Neuronal stem cell (in vitro differentiated cells): ENCODE results near the gene ANKRD36C. TPM values are rescaled to one million over a fixed set of nuclear protein-coding genes. Genes with fewer than 3 reads are reported as not detected.
"Not testable (repeated sequence)": the region's sequence is repeated elsewhere in the genome, so short reads cannot be mapped to it uniquely, and the experiment has no call there.

ENCODE experiments used
- DNase-seq: peaks from one replicate; pipeline ENCODE4 v3.0.0-alpha.2; 2013; ENCODE audit warnings: low spot score
- H2AFZ ChIP-seq: one replicate; pipeline ENCODE4 v1.6.1; 2013; ENCODE audit warnings: mild to moderate bottlenecking, low read length, inconsistent platforms
- H2AK5ac ChIP-seq: 2 replicates; pipeline ENCODE4 v1.6.1; 2013; ENCODE audit warnings: low read depth, mild to moderate bottlenecking, inconsistent platforms, low read length, moderate library complexity, mixed read lengths
- H2BK120ac ChIP-seq: 2 replicates; pipeline ENCODE4 v1.6.1; 2013; ENCODE audit warnings: low read depth, mild to moderate bottlenecking, inconsistent platforms, low read length, moderate library complexity, mixed read lengths
- H2BK12ac ChIP-seq: one replicate; pipeline ENCODE4 v1.6.1; 2013; ENCODE audit warnings: low read length, inconsistent platforms
- H2BK15ac ChIP-seq: 2 replicates; pipeline ENCODE4 v1.6.1; 2013; ENCODE audit warnings: mild to moderate bottlenecking, low read length, inconsistent platforms, mixed read lengths
- H2BK5ac ChIP-seq: one replicate; pipeline ENCODE4 v1.6.1; 2013; ENCODE audit warnings: inconsistent platforms, mild to moderate bottlenecking, low read length, moderate library complexity
- H3K14ac ChIP-seq: one replicate; pipeline ENCODE4 v1.6.1; 2013; ENCODE audit warnings: low read length, inconsistent platforms
- H3K18ac ChIP-seq: 2 replicates; pipeline ENCODE4 v1.6.1; 2013; ENCODE audit warnings: low read length, inconsistent platforms
- H3K23ac ChIP-seq: 2 replicates; pipeline ENCODE4 v1.6.1; 2013; ENCODE audit warnings: low read depth, mild to moderate bottlenecking, mixed read lengths, low read length, inconsistent platforms; ENCODE audit not compliant: poor library complexity
- H3K27ac ChIP-seq: replicated peaks from 3 replicates; pipeline ENCODE4 v1.5.1; 2013; ENCODE audit warnings: low read length, inconsistent platforms
- H3K27me3 ChIP-seq, 3 experiments: 2 replicates each; pipeline ENCODE4 v1.6.1; 2013; ENCODE audit warnings: low read length in 3 of 3, mild to moderate bottlenecking in 2 of 3, inconsistent platforms in 1 of 3, low read depth in 1 of 3, mixed read lengths in 1 of 3, moderate library complexity in 1 of 3; ENCODE audit not compliant: control insufficient read depth in 3 of 3, insufficient read depth in 3 of 3
- H3K36me3 ChIP-seq, 2 donors: replicated peaks in 1 of 2; 2 replicates each; pipeline ENCODE4 v1.6.1; 2013; ENCODE audit warnings: low read length in 2 of 2; ENCODE audit not compliant: control insufficient read depth in 2 of 2, insufficient read depth in 2 of 2
- H3K4ac ChIP-seq: 2 replicates; pipeline ENCODE4 v1.6.1; 2013; ENCODE audit warnings: inconsistent platforms, mild to moderate bottlenecking, low read length, moderate library complexity
- H3K4me1 ChIP-seq, 2 donors: 1 replicate in 1 of 2; 2 replicates in 1 of 2; pipeline ENCODE4 v1.6.1; 2013; ENCODE audit warnings: low read length in 2 of 2, low read depth in 1 of 2; ENCODE audit not compliant: control insufficient read depth in 2 of 2, insufficient read depth in 1 of 2
- H3K4me2 ChIP-seq: one replicate; pipeline ENCODE4 v1.6.1; 2013; ENCODE audit warnings: mild to moderate bottlenecking, low read length, inconsistent platforms; ENCODE audit not compliant: insufficient read depth, poor library complexity, severe bottlenecking
- H3K4me3 ChIP-seq, 2 donors: 2 replicates each; pipeline ENCODE4 v1.5.1; 2013; ENCODE audit warnings: low read length in 2 of 2, mild to moderate bottlenecking in 2 of 2, inconsistent platforms in 1 of 2, moderate library complexity in 1 of 2
- H3K79me1 ChIP-seq: one replicate; pipeline ENCODE4 v1.6.1; 2013; ENCODE audit warnings: low read depth, mild to moderate bottlenecking, inconsistent platforms, low read length, moderate library complexity
- H3K9ac ChIP-seq: one replicate; pipeline ENCODE4 v1.6.1; 2013; ENCODE audit warnings: mild to moderate bottlenecking, low read depth, low read length, inconsistent platforms; ENCODE audit not compliant: poor library complexity
- H3K9me3 ChIP-seq, 2 donors: replicated peaks in 1 of 2; 2 replicates each; pipeline versions ENCODE3 to v1.6.1; 2013; ENCODE audit warnings: low read length in 2 of 2, mild to moderate bottlenecking in 2 of 2, inconsistent platforms in 1 of 2, low read depth in 1 of 2, mixed read lengths in 1 of 2, moderate library complexity in 1 of 2; ENCODE audit not compliant: control insufficient read depth in 2 of 2, insufficient read depth in 1 of 2
- H4K8ac ChIP-seq: one replicate; pipeline ENCODE4 v1.6.1; 2013; ENCODE audit warnings: low read depth, mild to moderate bottlenecking, inconsistent platforms, low read length, moderate library complexity
- H4K91ac ChIP-seq: one replicate; pipeline ENCODE4 v1.6.1; 2013; ENCODE audit warnings: low read length, low read depth, mild to moderate bottlenecking, inconsistent platforms; ENCODE audit not compliant: poor library complexity
- WGBS, 2 donors: extraction: QIAGEN DNeasy Blood & Tissue Kit; methylation state at CpG; one replicate each; pipeline ENCODE4 v1.1.7; 2013; ENCODE audit warnings: missing lambda C conversion rate in 2 of 2, mixed read lengths in 1 of 2; ENCODE audit not compliant: insufficient read length in 2 of 2, insufficient replicate concordance in 1 of 2; ENCODE audit errors: extremely low coverage in 2 of 2; 5-methylcytosine and 5-hydroxymethylcytosine counted together
- small RNA-seq: library from polyadenylated mRNA; stranded (forward); fragments of <200 nt; extraction: miRNeasy Mini kit (QIAGEN cat#:217004); gene quantifications from one replicate; pipeline ENCODE3, GENCODE V24; 2013; ENCODE audit not compliant: insufficient read depth

ANKRD36C gene

DNA sequence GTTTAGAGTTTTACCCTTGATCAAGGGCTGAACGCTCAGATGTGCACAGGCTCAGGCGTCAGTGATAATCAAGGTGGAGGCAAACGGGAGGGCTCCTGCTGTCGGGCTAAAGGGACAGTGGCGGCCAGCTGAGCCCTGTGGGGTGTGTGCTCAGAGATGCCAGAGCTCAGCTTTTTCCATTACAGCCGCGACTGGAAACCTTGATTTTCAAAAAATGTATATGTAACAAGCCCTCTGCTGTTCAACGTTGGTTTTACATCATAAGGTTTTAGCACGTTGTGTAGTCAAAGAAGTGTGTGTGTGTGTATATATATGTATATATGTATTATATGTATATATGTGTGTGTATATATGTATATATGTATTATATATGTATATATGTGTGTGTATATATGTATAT, 201.4 kb downstream of the ANKRD36C start:
- H3K36me3 ChIP-seq, H2AK5ac ChIP-seq, H3K4ac ChIP-seq, H3K18ac ChIP-seq, H3K4me1 ChIP-seq, H3K27me3 ChIP-seq, H3K79me1 ChIP-seq, H2BK15ac ChIP-seq, H3K23ac ChIP-seq, H2AFZ ChIP-seq, H4K8ac ChIP-seq, H3K4me2 ChIP-seq, H2BK5ac ChIP-seq, H3K27ac ChIP-seq, H2BK120ac ChIP-seq, H2BK12ac ChIP-seq, H3K14ac ChIP-seq, H3K9ac ChIP-seq, H4K91ac ChIP-seq, H3K4me3 ChIP-seq, H3K9me3 ChIP-seq, DNase-seq: not testable (repeated sequence)
- no CpG with 5 or more reads among the region's 9 CpGs for WGBS, 2 donors

DNA sequence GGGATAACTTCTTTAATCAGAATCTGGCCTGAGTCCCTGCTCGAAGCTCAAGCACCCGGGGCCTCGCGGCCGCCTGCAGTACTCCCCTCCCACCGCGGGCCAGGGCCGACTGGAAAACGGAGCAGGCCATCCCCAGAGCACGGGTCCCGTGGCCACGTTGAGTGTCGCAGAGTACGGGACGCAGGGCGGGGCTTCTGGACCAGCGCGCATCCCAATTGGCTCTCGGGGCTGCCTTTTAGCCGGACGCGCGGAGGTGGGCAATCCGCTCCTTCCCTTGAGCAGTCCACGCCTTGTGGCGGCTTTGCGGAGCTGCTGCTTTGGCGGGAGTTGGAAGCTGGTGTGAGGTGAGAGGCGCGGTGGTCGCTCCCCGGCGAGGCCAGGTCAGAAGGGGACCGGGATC, 202.2 kb downstream of the ANKRD36C start:
- WGBS, 2 donors = no CpG with 5 or more reads among the region's 34 CpGs
- H4K8ac ChIP-seq, H3K36me3 ChIP-seq: not testable (repeated sequence)

DNA sequence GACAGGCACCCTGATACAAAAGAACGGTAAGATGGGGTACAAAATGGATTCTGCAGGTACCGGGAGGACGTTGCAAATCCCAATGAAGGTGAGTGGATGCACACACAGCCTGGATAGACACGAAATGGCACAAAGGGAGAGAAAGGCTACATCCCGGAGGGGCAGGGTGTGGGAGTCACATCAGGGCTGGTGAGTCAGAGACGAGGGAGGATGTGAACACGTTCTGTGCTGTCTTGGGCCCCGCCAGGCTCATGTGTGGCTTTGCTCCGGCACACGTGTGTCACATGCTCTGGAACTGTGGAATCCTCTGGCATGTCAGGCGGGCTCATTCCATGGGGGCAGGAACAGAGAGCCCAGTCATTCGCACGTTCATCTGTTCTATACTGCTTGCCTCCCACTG, 203.0 kb downstream of the ANKRD36C start:
- H3K9me3 ChIP-seq, H3K27ac ChIP-seq, H3K36me3 ChIP-seq, H2BK120ac ChIP-seq, H2BK5ac ChIP-seq, H2AK5ac ChIP-seq, H4K91ac ChIP-seq, H3K9ac ChIP-seq, H3K23ac ChIP-seq, H2AFZ ChIP-seq, H3K4me3 ChIP-seq, H2BK12ac ChIP-seq, H3K14ac ChIP-seq, H4K8ac ChIP-seq, H3K4me1 ChIP-seq, H3K79me1 ChIP-seq, H3K18ac ChIP-seq, DNase-seq, H3K27me3 ChIP-seq, H3K4ac ChIP-seq, H2BK15ac ChIP-seq, H3K4me2 ChIP-seq: not testable (repeated sequence)
- WGBS, 2 donors = no CpG with 5 or more reads among the region's 13 CpGs

More for the DNA sequence above, 202.2 kb downstream of the ANKRD36C start:
- H3K9me3 ChIP-seq, H2BK15ac ChIP-seq, H3K4ac ChIP-seq, H3K79me1 ChIP-seq, H3K4me3 ChIP-seq, H3K23ac ChIP-seq, H3K9ac ChIP-seq, H4K91ac ChIP-seq, H2BK120ac ChIP-seq, DNase-seq, H2AFZ ChIP-seq, H3K18ac ChIP-seq, H3K14ac ChIP-seq, H2BK5ac ChIP-seq, H2AK5ac ChIP-seq, H3K4me1 ChIP-seq, H3K27me3 ChIP-seq, H2BK12ac ChIP-seq, H3K4me2 ChIP-seq, H3K27ac ChIP-seq: not testable (repeated sequence)

Small RNA genes within 50 kb of the gene (small RNA-seq; reads per million reads assigned to genes)
- gene RN7SL210P = not detected
